GM18505 (cell line): ENCODE measurements around the gene B3GNT5.

Experiments
- ATAC-seq: cut with Tn5 transposase; IDR thresholded peaks from one replicate; pipeline ENCODE4 v1.9.1; 2021; ENCODE audit not compliant: unreplicated experiment
- POLR2A ChIP-seq: IDR thresholded peaks from 4 replicates; pipeline ENCODE4 v1.6.1; 2011; ENCODE audit warnings: borderline replicate concordance; ENCODE audit not compliant: insufficient read depth, insufficient read length; ENCODE audit errors: extremely low read depth

Gene B3GNT5

GRCh38 chr3:183252118-183252782, 803 bp upstream of the B3GNT5 start:
- TF ChIP-seq POLR2A: no peak
- ATAC-seq: no peak

- no peak for ATAC-seq
- TF ChIP-seq POLR2A: no peak
These were observed 754 bp downstream of the B3GNT5 start for GRCh38 chr3:183253528-183254486.

- no peak for ATAC-seq
These were observed 1.7 kb downstream of the B3GNT5 start for GRCh38 chr3:183254487-183255347.

GRCh38 chr3:183255348-183255730, 2.3 kb downstream of the B3GNT5 start:
- ATAC-seq: no peak
- no peak for TF ChIP-seq POLR2A

More at GRCh38 chr3:183254487-183255347, 1.7 kb downstream of the B3GNT5 start:
- TF ChIP-seq POLR2A: no peak

GRCh38 chr3:183259087-183259486, 6.0 kb downstream of the B3GNT5 start:
- no peak for TF ChIP-seq POLR2A
- ATAC-seq: no peak

GRCh38 chr3:183259621-183260020, 6.6 kb downstream of the B3GNT5 start:
- no peak for TF ChIP-seq POLR2A
- ATAC-seq: no peak

- TF ChIP-seq POLR2A: no peak
These were observed 7.3 kb downstream of the B3GNT5 start for GRCh38 chr3:183260167-183260904.

GRCh38 chr3:183261151-183261724, 8.2 kb downstream of the B3GNT5 start:
- no peak for ATAC-seq
- no peak for TF ChIP-seq POLR2A

More at GRCh38 chr3:183260167-183260904, 7.3 kb downstream of the B3GNT5 start:
- ATAC-seq: no peak

GRCh38 chr3:183262875-183263378, 9.9 kb downstream of the B3GNT5 start:
- no peak for TF ChIP-seq POLR2A
- ATAC-seq: no peak

GRCh38 chr3:183264268-183264667, 11.2 kb downstream of the B3GNT5 start:
- no peak for TF ChIP-seq POLR2A
- ATAC-seq: no peak

- no peak for TF ChIP-seq POLR2A
- no peak for ATAC-seq
These were observed 12.1 kb downstream of the B3GNT5 start for GRCh38 chr3:183265157-183265642.
